A549 (cell line): ENCODE measurements around the gene AUTS2. TPM values are rescaled to one million over a fixed set of nuclear protein-coding genes. Genes with fewer than 3 reads are reported as not detected.

Experiments used
- ATAC-seq, 2 experiments: fragments of 200-7000 bp in 1 of 2; fragments of >200 bp in 1 of 2; cut with Nextera tagmentation in 1 of 2; cut with Tn5 transposase in 1 of 2; 3 replicates each; pipeline versions ENCODE4 v1.8.0 to v1.9.1; 2018 to 2020; ENCODE audit warnings: mild to moderate bottlenecking in 1 of 2, moderate library complexity in 1 of 2
- CTCF ChIA-PET: fragments of 300-600 bp; sonication (Branson Sonifier 250); formaldehyde crosslinking; extraction: SDS; loops from one replicate; lab custom pipeline; 2021; ENCODE audit warnings: antibody characterized with exemption, inconsistent platforms; lab: Yijun Ruan, JAX
- POLR2A ChIA-PET: fragments of 350-600 bp; formaldehyde crosslinking; extraction: SDS; loops from one replicate; lab custom pipeline; 2021; ENCODE audit warnings: antibody characterized with exemption, inconsistent platforms; lab: Yijun Ruan, JAX
- DNase-seq, 2 experiments: peaks; one replicate each; pipeline versions ENCODE4 v3.0.0 to v3.0.0-alpha.2; 2011 to 2016; ENCODE audit warnings: low read depth in 1 of 2, low spot score in 1 of 2
- FAIRE-seq: peaks from 2 replicates; lab custom pipeline; 2011; peaks lifted over from hg19 to GRCh38; lab: Jason Lieb, UNC
- H3K27ac ChIP-seq, 2 experiments: fragments of >200 bp; sonication (Bioruptor Twin); formaldehyde crosslinking; 3 replicates each; pipeline ENCODE4 v1.5.1; 2016 to 2017
- H3K4me1 ChIP-seq: fragments of >200 bp; sonication (Bioruptor Twin); formaldehyde crosslinking; 3 replicates; pipeline ENCODE4 v1.6.1; 2016
- H3K4me2 ChIP-seq: fragments of >200 bp; sonication (Bioruptor Twin); formaldehyde crosslinking; 3 replicates; pipeline ENCODE4 v1.6.1; 2016
- H3K4me3 ChIP-seq: fragments of >200 bp; sonication (Bioruptor Twin); formaldehyde crosslinking; 3 replicates; pipeline ENCODE4 v1.5.1; 2016
- H3K9me3 ChIP-seq: fragments of >200 bp; sonication (Bioruptor Twin); formaldehyde crosslinking; 3 replicates; pipeline ENCODE4 v1.6.1; 2016
- CBX2 ChIP-seq: fragments of 200-600 bp; sonication (generic); IDR thresholded peaks from 2 replicates; pipeline ENCODE4 v1.6.1; 2016; ENCODE audit warnings: low read depth, mild to moderate bottlenecking, borderline replicate concordance
- CBX8 ChIP-seq: fragments of 200-600 bp; sonication (generic); IDR thresholded peaks from 2 replicates; pipeline ENCODE4 v1.6.1; 2016
- CHD2 ChIP-seq: fragments of 150-350 bp; IDR thresholded peaks from 2 replicates; pipeline ENCODE4 v1.6.1; 2014; ENCODE audit warnings: low read length; ENCODE audit not compliant: partially characterized antibody
- CTCF ChIP-seq: fragments of >200 bp; sonication (Bioruptor Twin); formaldehyde crosslinking; IDR thresholded peaks from 3 replicates; pipeline ENCODE4 v1.5.1; 2016
- ELK1 ChIP-seq: fragments of 150-350 bp; IDR thresholded peaks from 2 replicates; pipeline ENCODE4 v1.6.1; 2014; ENCODE audit warnings: low read depth, mild to moderate bottlenecking, low read length
- EP300 ChIP-seq, 2 experiments: fragments of >200 bp; sonication (Bioruptor Twin); formaldehyde crosslinking; IDR thresholded peaks; 2 replicates in 1 of 2; 3 replicates in 1 of 2; pipeline ENCODE4 v1.6.1; 2016 to 2017
- ESRRA ChIP-seq: fragments of 150-350 bp; IDR thresholded peaks from 2 replicates; pipeline ENCODE4 v1.6.1; 2014; ENCODE audit warnings: mild to moderate bottlenecking, low read length, borderline replicate concordance
- FOSL2 ChIP-seq, 2 experiments: fragments of 450-650 bp in 1 of 2; fragments of >200 bp in 1 of 2; sonication (Bioruptor Twin) in 1 of 2; formaldehyde crosslinking; IDR thresholded peaks; 2 replicates each; pipeline versions ENCODE4 v1.5.0 to v1.6.1; 2016 to 2020; ENCODE audit warnings: mild to moderate bottlenecking in 1 of 2, moderate library complexity in 1 of 2
- FOXS1 ChIP-seq: fragments of 250-450 bp; sonication (Bioruptor Pico); IDR thresholded peaks from 2 replicates; pipeline ENCODE4 v1.5.0; 2020; ENCODE audit warnings: mild to moderate bottlenecking, moderate library complexity
- GATA3 ChIP-seq: IDR thresholded peaks from 2 replicates; pipeline ENCODE4 v1.6.1; 2012; ENCODE audit warnings: borderline replicate concordance
- HMGXB4 ChIP-seq: fragments of 250-450 bp; sonication (Bioruptor Pico); IDR thresholded peaks from 2 replicates; pipeline ENCODE4 v1.5.0; 2021; ENCODE audit warnings: mild to moderate bottlenecking, moderate library complexity, borderline replicate concordance
- JUN ChIP-seq, 2 experiments: fragments of >200 bp; sonication (Bioruptor Twin); formaldehyde crosslinking; IDR thresholded peaks; 2 replicates in 1 of 2; 3 replicates in 1 of 2; pipeline ENCODE4 v1.6.1; 2016 to 2017
- MAFK ChIP-seq: fragments of 450-650 bp; IDR thresholded peaks from 2 replicates; pipeline ENCODE4 v1.6.1; 2014; ENCODE audit not compliant: partially characterized antibody
- MAX ChIP-seq: IDR thresholded peaks from 2 replicates; pipeline ENCODE4 v1.6.1; 2012
- NPAS2 ChIP-seq: fragments of 250-450 bp; sonication (Bioruptor Pico); IDR thresholded peaks from 2 replicates; pipeline ENCODE4 v1.8.0; 2022; ENCODE audit warnings: mild to moderate bottlenecking, moderate library complexity, borderline replicate concordance
- NR3C1 ChIP-seq: fragments of >200 bp; sonication (Bioruptor Twin); formaldehyde crosslinking; IDR thresholded peaks from 3 replicates; pipeline ENCODE4 v1.6.1; 2017
- RAD21 ChIP-seq, 2 experiments: fragments of >200 bp in 1 of 2; sonication (Bioruptor Twin) in 1 of 2; formaldehyde crosslinking in 1 of 2; IDR thresholded peaks in 1 of 2; conservative IDR thresholded peaks in 1 of 2; 2 replicates in 1 of 2; 3 replicates in 1 of 2; pipeline ENCODE4 v1.6.1; 2012 to 2018; ENCODE audit warnings: inconsistent platforms in 1 of 2
- RCOR1 ChIP-seq: fragments of 150-350 bp; IDR thresholded peaks from 2 replicates; pipeline ENCODE4 v1.6.1; 2014; ENCODE audit warnings: antibody characterized with exemption, low read length, low read depth
- REST ChIP-seq: fragments of 200-600 bp; sonication (generic); IDR thresholded peaks from 2 replicates; pipeline ENCODE4 v1.6.1; 2016; ENCODE audit warnings: antibody characterized with exemption, mild to moderate bottlenecking, moderate library complexity
- RNF2 ChIP-seq: fragments of 200-600 bp; sonication (generic); IDR thresholded peaks from 2 replicates; pipeline ENCODE4 v1.6.1; 2016; ENCODE audit warnings: low read depth, mild to moderate bottlenecking, antibody characterized with exemption, moderate library complexity, borderline replicate concordance
- SREBF2 ChIP-seq: fragments of 450-650 bp; IDR thresholded peaks from 2 replicates; pipeline ENCODE4 v1.6.1; 2014; ENCODE audit warnings: mild to moderate bottlenecking, moderate library complexity
- TFCP2L1 ChIP-seq: fragments of 250-450 bp; sonication (Bioruptor Pico); IDR thresholded peaks from 2 replicates; pipeline ENCODE4 v1.5.0; 2021; ENCODE audit warnings: mild to moderate bottlenecking
- USF2 ChIP-seq: fragments of 450-650 bp; IDR thresholded peaks from 2 replicates; pipeline ENCODE4 v1.6.1; 2014; ENCODE audit warnings: antibody characterized with exemption
- ZC3H11A ChIP-seq: fragments of 450-650 bp; IDR thresholded peaks from 2 replicates; pipeline ENCODE4 v1.6.1; 2014; ENCODE audit warnings: antibody characterized with exemption, mild to moderate bottlenecking
- ZSCAN20 ChIP-seq: fragments of 250-450 bp; sonication (Bioruptor Pico); IDR thresholded peaks from 2 replicates; pipeline ENCODE4 v1.8.0; 2022; ENCODE audit warnings: mild to moderate bottlenecking, moderate library complexity
- WGBS: methylation state at CpG from one replicate; pipeline ENCODE4 v1.1.6; 2017; ENCODE audit errors: missing lambda C conversion rate; 5-methylcytosine and 5-hydroxymethylcytosine counted together
- polyA plus RNA-seq, 4 experiments: library from polyadenylated mRNA; depleted of rRNA in 3 of 4; stranded (reverse); fragments of >200 nt; fragmentation: RNase III in 1 of 4; extraction: RNeasy Plus Mini Kit Qiagen cat#74134 plus additional on column Dnase treatment in 1 of 4; gene quantifications; 2 replicates in 3 of 4; 3 replicates in 1 of 4; pipeline ENCODE4 v1.2.3, GENCODE V29; 2011 to 2017

The AUTS2 gene
- polyA plus RNA-seq, 2 of the 4 experiments (the other 2 are of a cell fraction): 1.6 to 3.6 TPM

GRCh38 chr7:69625238-69625637 lies 27.0 kb downstream of the AUTS2 start:
- no peak overlapping the region for H3K4me2 ChIP-seq
- H3K4me1 ChIP-seq: peaks cover 14% of the 10 kb centered on the region
- ATAC-seq: no peak
- DNase-seq: no peak
- ChIA-PET POLR2A (no interaction called here), CTCF (no interaction called here)
- WGBS: 63% methylated on average over 6 of the region's 6 CpGs
- H3K9me3 ChIP-seq: no peaks in the 10 kb centered on the region
- FAIRE-seq: no peak
- no peak overlapping the region for H3K27ac ChIP-seq
- TF ChIP-seq ZC3H11A (no peak), CHD2 (no peak), ZSCAN20 (CRISPR knock-in tag) (no peak), MAFK (no peak), CTCF (no peak), CBX2 (no peak), RCOR1 (no peak), RAD21 (conservative IDR thresholded peaks at IDR 0.05 in 1 of 2, IDR thresholded peaks at IDR 0.05 in 1 of 2) (no peak), SREBF2 (no peak), FOSL2 (IDR thresholded peaks at IDR 0.05) (no peak), FOSL2 (CRISPR knock-in tag; IDR thresholded peaks at IDR 0.05) (no peak), HMGXB4 (CRISPR knock-in tag) (no peak), RNF2 (no peak)
- no peak overlapping the region for H3K4me3 ChIP-seq

GRCh38 chr7:69625798-69626197 lies 27.5 kb downstream of the AUTS2 start:
- CTCF ChIA-PET: no interaction called here
- Histone ChIP-seq H3K4me1 (peaks cover 19% of the 10 kb centered on the region), H3K9me3 (no peaks in the 10 kb centered on the region), H3K4me3 (no peak overlapping the region), H3K4me2 (no peak overlapping the region), H3K27ac (no peak overlapping the region)
- 24% methylated on average over 2 of the region's 2 CpGs for WGBS
- POLR2A ChIA-PET: no interaction called here
- ATAC-seq (no peak), DNase-seq (no peak), FAIRE-seq (no peak)
- TF ChIP-seq MAX: no peak
- TF ChIP-seq ESRRA: no peak
- TF ChIP-seq EP300 (IDR thresholded peaks at IDR 0.05): no peak
- TF ChIP-seq ZSCAN20 (CRISPR knock-in tag): no peak
- no peak for TF ChIP-seq REST
- TF ChIP-seq GATA3: no peak
- TF ChIP-seq JUN (IDR thresholded peaks at IDR 0.05): no peak
- no peak for TF ChIP-seq RAD21 (conservative IDR thresholded peaks at IDR 0.05 in 1 of 2, IDR thresholded peaks at IDR 0.05 in 1 of 2)
- TF ChIP-seq CTCF: no peak
- TF ChIP-seq USF2: no peak
- no peak for TF ChIP-seq RNF2
- no peak for TF ChIP-seq TFCP2L1
- TF ChIP-seq MAFK: no peak
- TF ChIP-seq NPAS2: no peak
- TF ChIP-seq NR3C1: no peak
- no peak for TF ChIP-seq ELK1
- no peak for TF ChIP-seq FOXS1 (CRISPR knock-in tag)
- TF ChIP-seq CBX8: no peak
